Activated CD8-positive, alpha-beta memory T cell treated with anti-CD3 and anti-CD28 coated beads, Interleukin-2, amount 50 U/mL, for 24 hours (primary cell): Measurements from ENCODE around the gene FEM1B.

Experiments
- DNase-seq: peaks from one replicate; pipeline ENCODE4 v3.0.0-alpha.2; 2020; ENCODE audit errors: extremely low read depth

Gene FEM1B

DNA sequence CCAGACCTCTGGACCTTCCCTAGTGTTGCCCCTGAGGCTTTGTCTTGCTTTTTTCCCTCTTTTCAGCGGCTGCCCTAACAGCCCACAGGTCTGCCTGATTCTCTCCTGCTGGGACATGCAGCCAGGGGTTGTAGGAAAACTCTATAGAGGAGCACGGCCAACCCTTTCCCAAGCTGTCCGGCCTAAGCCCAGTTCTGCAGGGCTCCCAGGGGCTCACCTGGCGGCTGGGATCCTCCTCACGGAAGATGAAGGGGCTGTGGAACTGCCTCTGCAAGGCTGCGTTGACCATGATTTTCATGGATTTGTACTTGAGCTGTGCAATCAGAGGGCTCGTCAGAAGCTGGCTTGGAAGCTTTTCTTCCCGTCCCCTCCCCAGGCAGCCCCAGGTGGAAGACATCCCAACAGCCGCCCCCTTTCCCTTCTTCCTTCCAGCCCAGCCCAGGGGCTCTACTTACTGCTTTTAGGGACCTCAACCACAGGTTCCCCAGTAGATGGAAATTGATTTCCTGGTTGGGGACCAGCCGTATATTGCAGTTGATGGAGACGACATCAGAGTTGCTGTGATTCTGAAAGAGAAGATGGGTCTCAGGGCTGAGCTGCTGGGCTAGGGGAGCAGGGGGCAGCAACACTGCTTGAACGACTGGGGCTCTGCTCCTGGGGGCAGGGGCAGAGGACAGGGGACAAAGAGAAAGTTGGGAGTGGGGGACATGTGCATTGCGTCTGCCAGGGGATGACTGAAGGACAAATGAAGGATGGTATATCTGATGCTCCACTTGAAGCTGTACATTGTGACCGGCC, 29.8 kb downstream of the FEM1B start:
- DNase-seq, result no peak

GRCh38 chr15:68309024-68309423, 31.5 kb downstream of the FEM1B start:
- no peak for DNase-seq

- DNase-seq, result no peak
Observed at GRCh38 chr15:68310178-68310803, 32.7 kb downstream of the FEM1B start.

GRCh38 chr15:68310804-68311463, 33.4 kb downstream of the FEM1B start:
- DNase-seq, result no peak

DNA sequence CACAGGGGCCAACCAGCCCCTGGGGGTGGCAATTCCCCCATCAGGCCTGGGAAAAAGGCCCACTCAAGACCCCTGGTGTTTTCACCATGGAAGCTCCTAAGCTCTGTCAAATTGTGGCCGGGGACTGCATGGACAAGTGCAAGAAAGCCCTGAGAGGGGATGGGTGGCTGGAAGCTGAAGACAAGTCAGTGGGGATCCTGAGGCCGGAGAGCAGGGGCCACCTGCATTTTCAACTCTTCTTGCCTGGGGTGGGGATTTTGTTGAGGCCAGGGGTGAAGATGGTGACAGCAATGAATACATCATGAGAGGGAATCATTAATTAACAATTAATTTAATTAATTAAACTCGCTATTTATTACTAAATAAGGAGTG, 33.9 kb downstream of the FEM1B start:
- no peak for DNase-seq

GRCh38 chr15:68311859-68312557, 34.5 kb downstream of the FEM1B start:
- DNase-seq, result no peak

GRCh38 chr15:68312701-68313204, 35.2 kb downstream of the FEM1B start:
- DNase-seq, result no peak

- no peak for DNase-seq
Observed at GRCh38 chr15:68313501-68314410, 36.2 kb downstream of the FEM1B start.

- DNase-seq, result no peak
Observed at GRCh38 chr15:68314563-68314962, 37.0 kb downstream of the FEM1B start.

GRCh38 chr15:68315035-68315434, 37.5 kb downstream of the FEM1B start:
- DNase-seq, result no peak

DNA sequence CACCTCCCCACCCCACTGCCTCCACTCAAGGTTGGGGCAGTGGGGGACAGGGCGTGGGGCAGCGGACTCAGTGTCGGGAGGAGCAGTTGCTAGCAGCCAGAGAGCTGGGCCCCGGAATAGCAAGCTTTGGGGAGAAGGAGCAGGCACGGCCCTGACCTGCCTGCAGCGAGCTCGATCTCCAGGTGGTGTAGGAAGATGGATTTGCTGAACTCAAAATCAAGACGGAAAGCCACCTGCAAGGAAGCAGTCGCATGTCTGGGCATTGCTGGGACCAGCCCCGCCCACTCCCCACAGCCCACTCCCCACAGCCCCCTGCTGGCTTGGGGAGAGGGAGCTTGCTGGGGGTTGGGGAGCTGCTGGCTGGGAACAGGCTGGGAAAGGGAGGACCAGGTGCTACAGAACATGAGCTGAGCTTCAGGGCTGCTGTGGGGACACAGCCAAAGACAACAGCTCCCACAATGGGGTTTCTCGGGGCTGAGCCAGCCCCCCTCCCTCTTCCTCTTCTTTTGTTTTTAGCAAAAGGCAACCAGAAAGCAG, 38.0 kb downstream of the FEM1B start:
- DNase-seq, result no peak

DNA sequence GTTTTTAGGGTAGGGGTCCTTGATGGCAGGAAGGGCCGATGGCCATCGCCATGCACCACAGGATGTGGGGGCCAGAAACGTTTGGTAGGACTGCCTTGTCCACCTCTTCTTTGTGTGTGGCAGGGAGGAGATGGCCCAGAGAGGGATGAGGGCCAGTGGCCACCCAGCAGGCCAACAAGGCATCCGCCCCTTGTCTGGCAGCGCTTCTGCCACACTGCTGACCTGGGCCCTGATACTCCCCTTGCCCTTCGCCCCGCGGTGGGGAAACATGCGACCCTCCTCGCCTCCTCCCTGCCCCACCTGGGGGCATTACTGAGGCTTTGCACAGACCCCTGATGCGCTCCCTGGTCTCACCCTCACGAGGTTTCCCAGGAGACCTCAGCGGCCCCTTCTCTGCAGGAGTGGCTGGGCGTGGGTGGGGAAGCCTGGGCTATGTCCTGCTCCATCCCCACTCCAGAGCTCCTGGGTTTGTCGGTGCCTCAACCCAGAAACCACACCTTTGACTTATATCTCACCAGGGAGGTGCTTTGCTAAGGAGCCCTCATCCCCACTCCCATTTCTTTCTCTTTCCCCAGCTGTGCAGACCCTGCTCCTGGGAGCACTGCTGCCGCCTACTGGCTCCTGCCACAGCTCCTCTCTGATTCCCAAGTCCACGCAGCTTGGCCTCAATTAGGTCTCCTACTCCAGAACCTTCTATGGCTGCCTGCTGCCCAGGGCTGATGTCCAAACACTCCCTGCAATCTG, 38.7 kb downstream of the FEM1B start:
- no peak for DNase-seq

DNA sequence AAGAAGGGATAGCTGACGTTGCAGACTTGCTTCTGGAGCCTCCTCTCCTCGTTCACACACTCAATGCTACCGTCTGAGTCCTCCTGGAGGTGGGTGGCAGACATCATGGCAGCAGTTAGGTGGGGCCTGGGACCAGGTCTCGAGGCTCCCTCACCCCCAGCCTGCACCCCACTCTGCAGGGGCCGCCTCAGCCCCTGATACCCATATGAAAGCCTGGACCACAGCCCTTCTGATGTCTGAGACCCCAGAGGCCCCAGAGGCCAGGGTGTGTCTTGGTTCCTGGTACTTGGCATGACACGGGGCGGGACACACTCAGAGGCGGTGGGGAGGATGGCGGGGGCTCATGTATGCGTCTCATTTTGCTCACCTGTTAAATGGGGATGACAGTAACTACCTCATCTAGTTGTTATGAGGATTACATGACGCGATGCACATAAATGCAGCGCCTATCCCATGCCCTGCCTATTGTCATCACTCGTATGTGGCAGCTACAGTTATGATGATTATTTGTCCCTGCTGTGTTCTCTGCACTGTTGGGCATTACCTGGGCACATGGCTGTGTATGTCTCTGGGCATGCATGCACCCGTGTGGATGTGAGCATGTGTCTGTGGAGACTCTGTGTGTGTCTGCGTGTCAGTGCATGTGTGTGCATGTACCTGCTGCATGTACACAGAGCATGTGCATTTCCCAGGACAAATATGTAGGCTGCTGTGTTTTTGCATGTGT, 39.9 kb downstream of the FEM1B start:
- DNase-seq, result no peak

- no peak for DNase-seq
Observed at GRCh38 chr15:68318008-68318835, 40.7 kb downstream of the FEM1B start.

GRCh38 chr15:68318931-68319909, 41.7 kb downstream of the FEM1B start:
- no peak for DNase-seq

GRCh38 chr15:68319997-68320396, 42.5 kb downstream of the FEM1B start:
- no peak for DNase-seq

DNA sequence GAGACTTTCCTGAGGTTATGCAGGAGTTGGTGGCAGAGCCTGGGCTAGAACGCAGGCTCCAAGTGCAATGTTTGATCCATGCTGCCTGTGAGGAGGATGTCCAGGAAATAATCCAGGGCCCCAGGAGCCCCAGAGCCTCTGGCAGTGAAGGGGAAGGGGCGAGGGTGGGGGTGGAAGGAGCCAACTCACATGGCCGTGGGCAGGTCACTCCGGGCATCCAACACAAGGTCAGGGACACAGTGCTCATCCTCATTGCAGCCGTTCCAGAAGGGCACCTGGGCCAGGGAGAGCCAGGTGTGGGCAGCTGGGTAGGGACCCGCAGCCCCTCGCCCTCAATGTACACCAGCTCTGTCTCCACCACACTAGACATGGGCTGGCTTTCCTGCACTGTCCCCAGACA, 43.7 kb downstream of the FEM1B start:
- DNase-seq, result no peak
